Sigmoid colon (tissue), 4 donors: ENCODE measurements around the gene F13B.

Experiments used
- POLR2A ChIP-seq, 2 donors: fragments of 450-650 bp; IDR thresholded peaks; one replicate each; pipeline ENCODE4 v1.6.1; 2016; ENCODE audit warnings: antibody characterized with exemption in 2 of 2, mild to moderate bottlenecking in 2 of 2, moderate library complexity in 2 of 2
- POLR2AphosphoS5 ChIP-seq, 4 donors: sonication (generic); formaldehyde crosslinking; IDR thresholded peaks; one replicate each; pipeline ENCODE4 v1.6.1; 2017; ENCODE audit warnings: antibody characterized with exemption in 4 of 4
- TF ChIP-seq, protein P1 (sequence below), 4 experiments: fragments of 450-650 bp in 3 of 4; fragments of 200-600 bp in 1 of 4; IDR thresholded peaks; one replicate each; pipeline ENCODE4 v1.5.1; 2016 to 2019; ENCODE audit warnings: antibody characterized with exemption in 4 of 4, mild to moderate bottlenecking in 3 of 4, moderate library complexity in 2 of 4

DNA sequence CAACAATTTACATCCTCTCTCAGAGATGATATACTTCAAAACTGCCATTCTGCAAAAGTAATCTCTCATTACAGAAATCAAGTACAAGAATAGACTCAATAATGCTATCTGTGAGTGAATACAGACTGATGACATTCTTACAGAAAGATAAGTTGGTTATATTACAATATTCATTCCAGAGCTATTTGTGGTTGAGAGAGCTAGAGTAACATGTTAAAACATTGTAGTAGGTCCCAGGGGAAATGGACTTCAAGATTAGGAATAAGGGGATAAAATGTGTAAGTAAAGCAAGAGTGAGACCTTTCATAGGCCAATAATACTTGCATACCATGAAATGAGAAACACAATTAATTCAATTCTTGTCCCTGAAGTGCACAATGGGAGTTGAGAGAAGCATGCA is 1.5 kb downstream of the F13B start:
- TF ChIP-seq, protein P1, sequence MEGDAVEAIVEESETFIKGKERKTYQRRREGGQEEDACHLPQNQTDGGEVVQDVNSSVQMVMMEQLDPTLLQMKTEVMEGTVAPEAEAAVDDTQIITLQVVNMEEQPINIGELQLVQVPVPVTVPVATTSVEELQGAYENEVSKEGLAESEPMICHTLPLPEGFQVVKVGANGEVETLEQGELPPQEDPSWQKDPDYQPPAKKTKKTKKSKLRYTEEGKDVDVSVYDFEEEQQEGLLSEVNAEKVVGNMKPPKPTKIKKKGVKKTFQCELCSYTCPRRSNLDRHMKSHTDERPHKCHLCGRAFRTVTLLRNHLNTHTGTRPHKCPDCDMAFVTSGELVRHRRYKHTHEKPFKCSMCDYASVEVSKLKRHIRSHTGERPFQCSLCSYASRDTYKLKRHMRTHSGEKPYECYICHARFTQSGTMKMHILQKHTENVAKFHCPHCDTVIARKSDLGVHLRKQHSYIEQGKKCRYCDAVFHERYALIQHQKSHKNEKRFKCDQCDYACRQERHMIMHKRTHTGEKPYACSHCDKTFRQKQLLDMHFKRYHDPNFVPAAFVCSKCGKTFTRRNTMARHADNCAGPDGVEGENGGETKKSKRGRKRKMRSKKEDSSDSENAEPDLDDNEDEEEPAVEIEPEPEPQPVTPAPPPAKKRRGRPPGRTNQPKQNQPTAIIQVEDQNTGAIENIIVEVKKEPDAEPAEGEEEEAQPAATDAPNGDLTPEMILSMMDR (IDR thresholded peaks at IDR 0.05), result no peak
- TF ChIP-seq POLR2A (IDR thresholded peaks at IDR 0.05) (no peak), POLR2AphosphoS5 (IDR thresholded peaks at IDR 0.05) (no peak)
